Ammon's horn (tissue), 1 donor: ENCODE results near the gene ANXA2R.
A peak's percentile ranks its signal among the peaks of the same experiment; 100 is the strongest.

ENCODE experiments used
- DNase-seq: peaks from one replicate; pipeline ENCODE4 v3.0.0-alpha.2; 2016; ENCODE audit warnings: low spot score

ANXA2R gene

GRCh38 chr5:43000111-43000840 is 39.8 kb downstream of the ANXA2R start:
- no peak for DNase-seq

DNA sequence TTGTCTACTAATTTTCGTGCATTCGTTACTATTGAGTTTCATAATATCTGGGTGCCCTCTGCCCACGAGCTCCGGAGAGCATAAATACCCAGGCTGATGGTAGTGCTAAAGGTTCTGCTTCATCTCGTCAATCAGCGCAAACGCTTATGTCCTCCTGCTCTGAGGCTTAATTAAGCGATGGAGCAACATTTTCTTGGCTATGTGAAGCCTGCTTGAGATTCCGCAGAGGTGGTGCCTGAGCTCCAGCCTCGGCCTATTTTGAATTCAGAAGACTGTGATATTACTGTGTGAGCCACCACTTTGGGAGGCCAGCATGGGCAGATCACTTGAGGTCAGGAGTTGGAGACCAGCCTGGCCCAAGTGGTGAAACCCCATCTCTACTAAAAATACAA is 44.8 kb downstream of the ANXA2R start:
- no peak for DNase-seq

DNA sequence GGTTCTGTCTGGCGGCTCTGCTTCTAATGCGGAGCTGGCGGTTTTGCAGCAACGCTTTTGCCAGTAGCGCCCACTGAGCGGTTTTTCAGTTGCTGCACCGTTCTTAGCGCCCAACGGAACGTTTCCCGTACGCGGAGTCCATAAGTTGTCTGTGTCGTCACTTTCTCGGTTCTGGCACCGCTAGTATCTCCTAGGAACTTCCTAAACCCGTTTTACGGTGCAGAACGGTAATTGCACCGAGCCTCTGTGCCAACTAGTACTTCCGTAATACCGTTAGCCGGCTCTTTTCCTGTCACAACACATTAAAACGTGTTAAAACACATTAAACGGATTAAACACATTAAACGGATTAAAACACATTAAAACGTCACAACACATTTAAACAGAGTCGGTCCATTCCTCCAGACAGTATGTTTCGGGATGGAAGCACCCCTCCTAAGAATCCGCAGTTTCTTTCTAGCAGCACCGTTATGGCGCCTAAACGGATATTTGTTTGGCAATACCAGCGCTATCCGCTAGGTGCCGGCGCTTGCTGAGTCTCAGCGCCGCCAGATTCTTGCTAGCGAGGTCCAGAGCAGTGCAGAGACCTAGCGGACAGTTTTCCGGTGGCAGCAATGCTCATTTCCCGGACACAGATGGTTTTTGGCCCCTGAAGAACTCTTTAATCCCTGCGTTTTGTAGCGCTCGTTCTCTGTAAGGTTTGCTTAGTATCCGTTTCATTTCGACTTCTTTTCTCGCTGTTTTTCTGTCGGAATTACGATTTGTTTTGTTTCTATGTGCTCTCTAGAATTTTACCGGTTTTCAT is 45.4 kb downstream of the ANXA2R start:
- peak; percentile 86 for DNase-seq

DNA sequence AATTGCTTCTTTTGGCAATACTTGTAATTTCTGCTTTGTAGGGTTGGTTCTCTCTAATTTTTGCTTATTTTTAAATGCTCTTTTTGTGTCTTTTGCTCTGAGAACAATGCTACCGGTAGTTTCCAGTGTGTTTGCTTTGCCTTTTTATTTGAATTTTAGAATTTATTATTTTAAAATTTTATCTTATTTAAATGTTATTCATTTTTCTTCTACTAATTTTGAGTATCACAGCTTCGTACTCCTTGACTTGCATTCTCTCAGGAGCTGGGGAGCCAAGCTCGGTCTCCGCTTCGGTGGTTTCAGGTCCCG is 45.9 kb downstream of the ANXA2R start:
- no peak for DNase-seq

DNA sequence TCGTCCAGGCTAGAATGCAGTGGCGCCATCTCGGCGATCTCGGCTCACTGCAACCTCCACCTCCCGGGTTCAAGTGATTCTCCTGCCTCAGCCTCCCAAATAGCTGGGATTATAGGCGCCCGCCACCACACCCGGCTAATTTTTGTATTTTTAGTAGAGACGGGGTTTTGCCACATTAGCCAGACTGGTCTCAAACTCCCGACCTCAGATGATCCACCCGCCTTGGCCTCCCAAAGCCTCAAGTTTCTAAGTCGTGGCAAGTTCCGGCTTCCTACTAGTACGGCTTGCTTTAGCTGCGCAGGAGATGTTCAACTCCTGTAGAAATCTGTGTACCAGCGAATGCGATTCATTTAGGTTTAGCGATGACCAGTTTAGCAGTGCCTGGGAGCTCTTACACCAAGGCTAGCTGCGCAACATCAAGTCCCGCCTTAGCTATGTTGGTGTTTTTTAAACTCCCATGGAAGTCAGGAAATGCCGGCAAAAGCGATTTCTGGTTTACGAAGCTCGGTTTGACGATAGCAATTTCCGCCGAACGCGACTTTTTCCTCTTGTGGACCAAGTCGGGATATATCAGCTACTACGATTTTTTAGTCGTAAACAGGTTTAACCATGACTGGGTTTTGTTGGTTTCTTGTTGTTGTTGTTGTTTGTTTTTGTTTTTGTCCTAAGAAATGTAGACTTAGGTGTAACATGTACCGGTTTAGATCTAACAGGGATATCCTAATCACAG is 46.4 kb downstream of the ANXA2R start:
- DNase-seq, result peak; percentile 8

DNA sequence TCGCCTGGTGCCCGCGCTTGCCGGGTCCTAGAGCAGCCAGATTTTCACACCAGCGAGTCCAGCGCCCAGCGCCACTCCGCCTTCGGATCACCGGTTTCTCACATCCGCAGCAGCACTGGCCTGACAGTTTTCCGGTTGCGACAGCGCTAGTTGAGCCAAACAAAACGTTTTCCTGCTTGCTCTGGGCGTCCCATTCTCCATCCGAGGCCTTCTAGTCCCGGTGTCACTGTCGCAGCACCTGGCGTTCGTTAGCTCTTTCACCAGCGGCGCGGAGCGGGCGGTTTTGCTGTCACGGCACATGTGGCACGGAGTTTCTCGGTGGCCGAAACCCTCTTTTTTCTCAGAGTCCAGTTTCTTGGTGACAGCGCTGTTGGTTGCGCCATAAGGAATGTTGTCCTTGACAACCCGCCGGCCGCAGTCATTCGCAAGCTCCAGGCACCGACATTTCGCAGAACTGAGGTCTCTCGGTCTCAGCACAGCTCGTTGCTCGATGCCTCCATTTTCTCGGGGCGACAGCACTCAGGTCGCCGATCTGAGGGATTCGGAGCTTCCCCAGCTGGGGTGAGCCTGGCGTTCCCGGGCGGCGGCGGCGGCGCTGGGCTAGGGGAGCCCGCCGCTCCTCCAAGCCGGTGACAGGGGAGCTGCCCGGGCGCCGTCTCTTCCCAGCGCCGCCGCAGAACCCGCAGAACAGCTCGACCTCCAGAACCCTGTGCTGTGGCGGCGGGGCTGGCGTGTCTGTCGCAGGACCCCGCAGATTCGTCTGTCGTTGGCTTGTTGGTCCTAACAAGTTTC is 47.8 kb downstream of the ANXA2R start:
- DNase-seq, result peak; percentile 78

GRCh38 chr5:42991404-42992087 is 48.6 kb downstream of the ANXA2R start:
- no peak for DNase-seq

DNA sequence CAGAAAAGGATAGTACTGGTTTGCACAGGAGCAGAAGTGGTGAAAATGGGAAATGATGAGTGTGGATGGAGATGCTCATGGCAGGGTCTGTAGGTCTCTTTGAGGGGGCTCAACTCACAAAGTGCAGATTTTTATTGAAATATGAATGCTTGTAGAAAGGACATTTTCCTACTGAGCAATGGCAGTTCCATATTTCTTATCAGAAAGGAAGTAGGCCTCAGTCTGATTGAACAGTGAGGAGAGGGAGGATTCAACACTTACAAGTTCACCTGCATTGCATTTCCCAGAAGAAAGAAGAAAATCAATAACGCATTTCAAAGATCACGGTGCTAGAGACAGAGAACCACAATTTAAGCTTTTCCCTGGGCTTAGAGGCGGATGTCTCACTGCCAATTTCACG is 49.2 kb downstream of the ANXA2R start:
- DNase-seq, result no peak
